Tongue (tissue), 2 donors: Measurements from ENCODE around the gene SPINK13. TPM values are rescaled to one million over a fixed set of nuclear protein-coding genes. Genes with fewer than 3 reads are reported as not detected.
"Not testable (repeated sequence)": the region's sequence is repeated elsewhere in the genome, so short reads cannot be mapped to it uniquely, and the experiment has no call there.

Source experiments
- DNase-seq: peaks from one replicate; pipeline ENCODE4 v3.0.0-alpha.2; 2015
- total RNA-seq: library from RNA; depleted of rRNA; stranded (reverse); fragments of >200 nt; gene quantifications from one replicate; pipeline ENCODE4 v1.2.3, GENCODE V29; 2014

Gene SPINK13, protein sequence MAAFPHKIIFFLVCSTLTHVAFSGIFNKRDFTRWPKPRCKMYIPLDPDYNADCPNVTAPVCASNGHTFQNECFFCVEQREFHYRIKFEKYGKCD
- total RNA-seq: not detected

DNA sequence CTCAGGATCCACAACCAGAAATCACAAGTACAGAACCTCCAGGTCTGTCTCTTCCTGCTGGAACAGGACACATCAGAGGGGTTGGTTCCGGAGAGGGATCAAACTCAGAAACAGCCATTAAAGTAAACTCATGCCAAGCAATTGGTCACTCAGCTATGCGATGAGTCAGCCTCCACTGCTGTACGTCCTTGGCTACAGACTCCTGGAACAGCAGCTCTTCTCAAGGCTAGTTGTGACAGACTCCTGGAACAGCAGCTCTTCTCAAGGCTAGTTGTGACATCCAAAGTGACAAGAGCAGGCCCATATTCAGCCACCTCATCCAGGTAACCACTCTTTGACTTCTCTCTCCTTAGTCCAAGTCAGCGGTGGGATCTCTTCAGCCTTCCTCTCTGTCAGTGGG, at the start of gene SPINK13:
Gene SPINK13 (plus strand): TSS at position 229 of the 400 bp plus-strand sequence. CDS start 1,279 bp downstream, outside the sequence.
- no peak for DNase-seq

DNA sequence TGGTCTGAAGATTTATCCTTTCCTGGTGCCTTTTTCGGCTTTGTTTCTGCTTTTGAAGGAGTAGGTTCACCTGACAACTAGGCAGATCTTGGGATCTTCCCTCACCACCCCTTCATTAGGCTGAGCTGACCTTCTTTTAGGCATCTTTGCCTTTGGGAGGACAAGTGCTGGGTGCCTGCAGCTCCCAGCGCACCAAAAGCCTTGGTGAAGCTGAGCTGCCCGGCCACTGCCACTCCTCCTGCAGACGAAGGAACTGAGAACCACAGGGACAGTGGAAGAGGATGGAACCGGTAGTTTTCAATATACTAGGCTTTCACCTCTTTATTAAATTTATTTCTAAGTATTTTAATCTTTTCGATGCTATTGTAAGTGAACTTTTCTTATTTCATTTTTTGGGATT, 47.1 kb upstream of the SPINK13 start:
- no peak for DNase-seq

DNA sequence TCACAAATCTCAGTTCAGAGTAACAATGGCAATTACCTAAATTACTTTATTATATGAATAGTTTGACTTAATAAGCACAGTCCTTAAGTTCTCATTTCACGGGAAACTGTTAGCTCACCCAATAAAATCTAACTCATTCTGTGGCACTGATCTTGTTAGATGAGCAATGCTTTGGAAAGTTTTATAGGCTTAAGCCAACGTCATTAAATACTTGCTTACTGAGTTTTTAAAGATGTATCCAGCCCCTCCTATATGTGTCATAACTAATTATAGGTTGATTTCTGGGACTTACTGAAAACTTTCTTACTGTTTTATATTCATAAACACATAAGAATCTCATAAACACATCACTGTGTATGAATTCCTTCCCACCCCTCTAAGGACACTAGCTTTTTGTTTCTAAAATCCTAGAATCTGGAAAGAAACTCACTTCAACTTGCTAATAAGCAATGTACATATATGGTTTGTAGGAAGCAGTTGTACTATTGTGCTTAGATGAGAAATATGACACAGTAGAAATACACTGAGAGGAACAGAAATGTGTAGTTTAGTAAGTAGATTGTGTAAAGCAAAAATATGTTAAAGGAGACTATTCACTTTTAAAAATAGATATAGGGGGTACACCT, 44.4 kb upstream of the SPINK13 start:
- no peak for DNase-seq

DNA sequence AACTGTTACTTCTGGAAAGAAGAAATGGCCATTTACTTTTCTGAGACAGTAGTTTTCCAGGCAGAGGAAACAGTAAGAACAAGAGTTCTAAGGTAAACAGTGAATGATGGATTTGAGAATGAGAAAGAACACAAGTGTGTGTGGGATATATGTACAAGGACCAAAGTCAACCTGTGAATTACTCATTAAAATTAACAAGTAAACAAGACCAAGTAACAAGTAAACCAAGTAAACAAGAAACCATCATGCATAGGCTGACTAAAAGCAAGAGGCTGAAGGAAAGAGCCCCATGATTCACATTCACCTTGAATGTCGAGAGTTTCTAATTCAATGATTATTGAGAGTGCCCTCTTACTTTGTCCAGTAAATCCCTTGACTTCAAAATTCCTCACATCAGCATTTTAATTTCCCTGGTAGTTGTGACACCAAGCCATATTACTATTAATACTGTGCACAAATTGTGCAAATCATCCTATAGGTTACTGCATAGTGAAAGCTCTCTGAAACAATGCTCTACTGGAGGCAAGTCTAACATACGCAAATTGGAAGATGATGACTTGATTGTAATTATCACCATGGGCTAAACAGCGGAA, 40.1 kb upstream of the SPINK13 start:
- DNase-seq: no peak

DNA sequence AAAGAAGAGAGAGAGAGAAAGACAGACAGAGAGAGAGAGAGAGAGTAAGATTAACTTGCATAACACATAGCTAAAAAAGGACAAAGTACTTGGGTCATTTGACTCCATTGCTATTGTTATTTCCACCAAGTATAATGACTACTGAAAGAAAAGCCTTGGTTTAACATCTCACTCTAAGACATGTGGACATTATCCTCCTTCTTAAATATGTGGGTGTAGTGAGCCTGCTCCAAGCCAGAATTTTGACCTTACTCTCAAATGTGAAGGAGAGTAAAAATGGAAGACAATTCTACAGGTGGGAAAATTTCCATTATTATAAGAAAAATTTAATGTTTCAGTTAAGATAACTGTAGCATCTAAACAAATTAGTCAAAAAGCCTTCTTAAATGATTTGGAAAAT, 38.8 kb upstream of the SPINK13 start:
- no peak for DNase-seq

DNA sequence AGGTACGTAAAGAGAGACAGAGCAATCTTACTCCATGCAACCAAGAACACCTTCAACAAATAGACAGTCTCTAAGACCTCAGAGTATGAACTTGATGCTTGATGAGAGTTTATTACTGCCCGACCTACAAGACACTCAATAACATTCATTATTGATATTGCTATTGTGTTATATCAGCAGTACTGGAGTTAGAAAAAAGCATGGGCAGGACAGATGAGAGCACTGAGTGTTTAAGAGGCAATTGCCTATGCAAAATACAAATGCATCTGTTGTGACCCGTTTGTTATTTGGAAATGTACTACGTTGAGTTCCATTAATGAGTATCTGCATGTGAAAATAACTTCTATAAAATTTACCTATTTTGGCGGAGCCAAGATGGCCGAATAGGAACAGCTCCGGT, 38.4 kb upstream of the SPINK13 start:
- DNase-seq: no peak

DNA sequence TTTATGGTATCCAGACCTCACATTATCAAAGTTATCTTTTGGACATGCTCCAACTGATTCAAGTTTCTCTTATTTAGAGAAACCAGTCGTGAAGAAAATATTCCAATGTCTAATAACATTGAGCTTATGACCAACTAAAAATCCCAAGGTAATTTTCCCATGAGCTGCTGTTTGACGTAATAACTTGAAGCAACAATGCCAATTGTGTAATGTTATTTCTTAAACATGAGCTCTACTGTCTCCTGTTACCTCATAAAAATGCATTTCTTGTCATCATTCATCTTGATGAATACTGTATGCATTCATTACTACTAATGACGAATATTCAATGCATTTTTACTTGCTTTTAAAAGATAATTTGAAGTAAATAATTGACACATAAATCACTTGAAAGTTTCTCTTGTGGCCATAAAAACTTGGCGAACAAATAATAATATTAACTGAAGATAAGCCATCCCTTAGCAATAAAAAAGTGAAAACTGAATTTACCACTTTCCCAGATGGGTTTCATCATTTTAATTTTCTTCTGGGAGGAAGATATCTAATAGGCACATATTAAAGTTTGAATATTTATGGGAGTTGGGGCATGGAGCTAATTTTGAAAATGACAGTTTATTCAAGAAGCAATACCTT, 30.7 kb upstream of the SPINK13 start:
- no peak for DNase-seq

DNA sequence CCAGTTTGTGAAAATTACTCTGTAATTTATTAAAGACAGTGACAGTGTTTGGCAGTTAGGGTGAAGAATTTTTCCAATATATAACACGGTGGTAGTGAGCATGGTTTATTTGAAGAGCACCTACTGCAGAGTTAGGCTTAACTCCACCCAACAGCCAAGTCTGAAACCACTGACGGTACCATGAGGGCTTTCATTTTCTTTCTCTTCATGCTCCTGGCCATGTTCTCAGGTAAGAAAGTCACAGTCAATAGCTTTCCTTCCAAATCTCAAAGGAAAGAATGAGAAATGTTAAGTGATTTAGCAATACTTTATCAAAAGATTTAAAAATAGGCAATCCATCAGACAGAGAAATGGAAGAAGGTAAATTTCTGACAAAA, 30.2 kb upstream of the SPINK13 start, which contains the start of gene MARCOL:
Gene MARCOL (plus strand): TSS at position 108 of the 377 bp plus-strand sequence. CDS start 73 bp downstream, at position 181.
- DNase-seq: no peak

DNA sequence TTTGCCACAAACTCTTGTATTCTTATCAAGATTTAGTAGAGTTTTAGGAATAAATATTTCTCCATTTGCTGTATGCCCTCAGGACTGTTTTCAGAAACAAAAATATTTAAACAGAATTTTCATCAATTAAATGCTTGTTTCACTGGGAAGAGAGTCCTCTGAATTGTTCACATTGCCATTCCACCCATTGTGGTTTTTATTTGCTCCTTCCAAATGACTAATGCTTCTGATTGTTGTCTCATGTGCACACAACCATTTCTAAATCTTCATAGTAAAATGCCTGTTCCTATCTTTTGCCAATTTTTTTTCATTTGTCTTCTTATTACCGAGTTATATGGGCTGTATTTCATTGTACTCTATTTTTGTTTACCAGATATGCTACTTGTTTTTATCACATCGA, 19.7 kb upstream of the SPINK13 start:
- DNase-seq: no peak

DNA sequence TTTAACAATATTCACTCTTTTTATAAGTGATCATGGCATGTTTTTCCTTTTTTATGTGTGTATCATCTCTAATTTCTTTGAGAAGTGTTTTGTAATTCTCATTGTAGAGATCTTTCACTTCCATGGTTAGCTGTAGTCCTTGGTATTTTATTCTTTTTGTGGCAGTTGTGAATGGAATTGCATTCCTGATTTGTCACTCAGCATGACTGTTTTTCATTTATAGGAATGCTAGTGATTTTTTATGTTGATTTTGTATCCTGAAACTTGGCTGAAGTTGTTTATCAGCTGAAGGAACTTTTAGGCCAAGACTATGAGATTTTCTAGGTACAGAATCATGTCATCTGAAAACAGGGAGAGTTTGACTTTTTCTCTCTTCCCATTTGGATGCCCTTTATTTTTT, 13.1 kb upstream of the SPINK13 start:
- no peak for DNase-seq

DNA sequence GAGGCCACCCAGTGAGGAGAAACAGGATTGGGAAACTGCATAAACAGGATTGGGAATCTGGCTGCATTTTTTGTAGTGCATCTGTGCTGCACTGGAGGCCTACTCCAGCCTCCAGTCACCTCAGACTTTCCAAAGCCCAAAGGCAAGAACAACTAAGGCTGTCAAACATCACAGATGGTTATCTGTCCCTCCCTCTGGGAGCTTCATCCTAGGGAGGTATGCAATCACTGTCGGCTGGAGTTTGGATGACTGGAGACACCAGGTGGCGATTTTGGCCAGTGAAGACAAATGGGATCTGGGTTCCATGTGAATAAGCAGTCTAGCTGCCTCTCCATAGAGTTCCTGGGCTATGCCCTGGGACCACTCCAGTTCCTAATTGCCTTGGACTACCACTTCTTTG, 9.3 kb upstream of the SPINK13 start:
- no peak for DNase-seq

DNA sequence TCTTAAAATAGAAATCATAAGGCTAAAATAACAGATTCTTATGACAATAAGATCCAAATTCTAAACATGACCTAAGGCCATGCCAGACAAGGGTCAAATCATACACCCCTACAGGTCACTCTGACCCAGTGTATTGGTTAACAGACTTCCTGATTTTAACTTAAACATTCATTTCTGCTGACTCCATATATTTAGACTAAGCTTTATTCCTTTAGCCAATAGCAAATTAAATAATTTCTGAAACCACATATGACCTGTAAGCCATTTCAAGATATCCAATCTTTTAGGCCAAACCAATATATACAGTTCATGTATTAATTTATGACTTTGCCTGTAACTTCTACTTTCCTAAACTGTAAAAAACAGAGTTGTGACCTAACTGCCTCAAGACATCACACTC, 7.4 kb upstream of the SPINK13 start:
- no peak for DNase-seq

DNA sequence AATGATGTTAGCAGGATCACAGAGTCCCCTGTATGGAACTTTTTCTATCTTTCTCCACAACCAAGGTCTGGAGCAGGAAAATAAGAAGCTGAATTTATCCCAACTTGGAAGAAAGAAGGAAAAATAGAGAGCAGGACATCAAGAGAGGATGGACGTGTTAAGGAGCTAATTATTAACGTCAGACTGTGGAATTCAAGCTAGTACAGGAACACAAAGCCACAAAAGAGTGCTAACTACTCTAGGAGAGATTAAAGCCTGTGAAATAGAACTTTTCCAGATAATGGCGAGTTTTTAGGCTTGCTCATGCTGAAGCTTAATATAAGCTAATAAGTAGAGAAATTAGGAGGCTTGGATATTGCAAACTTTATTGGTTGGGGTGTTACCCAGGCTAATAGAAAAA, 632 bp upstream of the SPINK13 start:
- no peak for DNase-seq

DNA sequence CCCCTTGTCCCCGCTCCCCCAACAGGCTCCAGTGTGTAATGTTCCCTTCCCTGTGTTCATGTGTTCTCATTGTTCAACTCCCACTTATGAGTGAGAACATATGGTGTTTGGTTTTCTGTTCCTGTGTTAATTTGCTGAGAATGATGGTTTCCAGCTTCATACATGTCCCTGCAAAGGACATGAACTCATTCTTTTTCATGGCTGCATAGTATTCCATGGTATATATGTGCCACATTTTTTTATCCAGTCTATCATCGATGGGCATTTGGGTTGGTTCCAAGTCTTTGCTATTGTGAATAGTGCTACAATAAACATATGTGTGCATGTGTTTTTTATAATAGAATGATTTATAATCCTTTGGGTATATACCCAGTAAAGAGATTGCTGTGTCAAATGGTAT, 6.5 kb downstream of the SPINK13 start:
- DNase-seq: not testable (repeated sequence)

DNA sequence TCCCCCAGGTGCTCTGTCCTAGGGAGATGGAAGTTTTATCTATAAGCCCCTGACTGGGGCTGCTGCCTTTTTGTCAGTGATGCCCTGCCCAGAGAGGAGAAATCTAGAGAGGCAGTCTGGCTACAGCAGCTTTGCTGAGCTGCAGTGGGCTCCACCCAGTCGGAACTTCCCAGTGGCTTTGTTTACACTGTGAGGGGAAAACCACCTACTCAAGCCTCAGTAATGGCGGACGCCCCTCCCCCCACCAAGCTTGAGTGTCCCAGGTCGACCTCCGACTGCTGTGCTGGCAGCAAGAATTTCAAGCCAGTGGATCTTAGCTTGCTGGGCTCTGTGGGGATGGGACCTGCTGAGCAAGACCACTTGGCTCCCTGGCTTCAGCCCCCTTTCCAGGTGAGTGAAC, 12.3 kb downstream of the SPINK13 start:
- DNase-seq: not testable (repeated sequence)

DNA sequence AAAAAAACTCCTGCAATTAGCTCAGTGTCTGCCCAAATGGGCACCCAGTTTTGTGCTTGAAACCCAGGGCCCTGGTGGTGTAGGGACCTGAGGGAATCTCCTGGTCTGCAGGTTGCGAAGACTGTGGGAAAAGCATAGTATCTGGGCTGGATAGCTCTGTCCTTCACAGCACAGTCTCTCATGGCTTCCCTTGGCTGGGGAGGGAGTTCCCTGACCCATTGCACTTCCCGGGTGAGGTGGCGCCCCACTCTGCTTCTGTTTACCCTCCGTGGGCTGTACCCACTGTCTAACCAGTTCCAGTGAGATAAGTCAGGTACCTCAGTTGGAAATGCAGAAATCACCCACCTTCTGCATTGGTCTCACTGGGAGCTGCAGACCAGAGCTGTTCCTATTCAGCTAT, 12.7 kb downstream of the SPINK13 start:
- DNase-seq: not testable (repeated sequence)

DNA sequence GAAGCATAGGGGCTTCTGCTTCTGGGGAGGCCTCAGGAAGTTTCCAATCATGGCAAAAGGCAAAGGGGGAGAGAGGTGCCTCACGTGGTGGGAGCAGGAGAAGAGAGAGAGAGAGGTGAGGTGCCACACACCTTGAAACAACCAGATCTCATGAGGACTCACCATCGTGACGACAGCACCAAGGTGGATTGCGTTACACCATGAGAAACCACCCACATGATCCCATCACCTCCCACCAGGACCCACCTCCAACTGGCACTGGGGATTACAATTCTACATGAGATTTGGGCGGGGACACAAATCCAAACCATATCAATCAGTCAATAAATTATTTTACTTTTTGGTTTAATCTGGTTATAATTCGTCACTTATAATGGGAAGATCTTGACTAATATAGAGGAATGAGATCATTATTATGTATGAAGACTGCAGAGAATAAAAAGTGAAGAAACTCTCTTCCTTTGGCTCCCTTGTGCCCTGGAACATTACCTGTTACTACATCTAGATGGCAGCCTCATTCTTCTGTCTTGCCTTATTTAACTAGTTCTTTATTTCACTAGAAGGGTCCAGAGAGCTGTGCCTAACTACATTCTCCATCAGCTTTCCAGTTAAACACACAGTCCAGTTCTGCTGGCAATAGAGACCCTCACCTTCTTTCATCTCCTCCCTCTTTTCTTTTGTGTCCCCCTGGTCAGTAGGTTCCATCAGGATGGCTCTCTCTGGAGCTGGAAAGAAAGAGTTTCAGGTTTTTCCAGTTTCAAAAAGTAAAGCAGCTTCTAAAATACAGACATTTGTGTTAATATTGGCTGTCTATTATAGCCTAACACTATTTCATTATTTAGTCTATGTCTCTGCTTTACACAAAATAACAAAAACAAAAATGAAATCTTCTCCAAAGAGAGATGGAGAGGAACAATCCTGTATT, 21.9 kb downstream of the SPINK13 start:
- peak; percentile 4 for DNase-seq

DNA sequence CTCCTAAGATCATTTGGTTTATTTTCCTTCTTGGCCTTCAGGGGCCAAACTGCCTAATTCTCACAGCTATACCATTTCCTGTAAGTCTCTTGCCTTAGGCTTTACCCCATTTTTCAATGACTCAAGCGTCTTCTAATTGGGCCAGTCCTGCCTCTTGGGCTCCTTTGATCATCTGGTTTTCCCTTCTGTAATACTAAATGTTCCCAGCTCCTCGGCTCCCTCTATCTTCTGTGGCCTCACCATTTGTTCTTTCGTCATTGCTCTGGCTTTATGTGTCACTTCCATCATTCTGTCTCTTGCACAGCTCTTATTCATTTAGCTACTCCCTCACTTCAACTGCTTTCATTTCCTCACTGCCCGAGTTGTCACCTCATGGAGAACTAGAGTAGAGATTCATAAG, 29.1 kb downstream of the SPINK13 start:
- DNase-seq: no peak

DNA sequence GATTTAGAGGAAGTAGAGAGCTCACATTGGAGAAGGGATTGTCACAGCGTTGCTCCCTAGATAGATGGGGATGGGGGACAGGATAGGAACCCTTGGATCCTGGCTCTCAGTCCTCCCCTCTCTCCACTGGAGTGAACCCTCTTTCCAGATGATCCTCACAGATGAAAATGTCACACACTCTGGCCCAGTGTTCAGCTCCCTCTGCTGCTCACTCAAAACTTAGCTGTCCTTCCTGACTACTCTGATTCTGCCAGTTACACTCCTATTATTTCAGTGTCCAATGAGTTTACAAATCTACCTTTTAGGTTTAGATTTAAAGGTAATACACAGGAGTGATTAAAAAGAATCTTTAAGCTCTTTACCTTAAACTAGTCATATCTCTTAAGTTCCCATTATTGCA, 37.9 kb downstream of the SPINK13 start:
- DNase-seq: no peak

DNA sequence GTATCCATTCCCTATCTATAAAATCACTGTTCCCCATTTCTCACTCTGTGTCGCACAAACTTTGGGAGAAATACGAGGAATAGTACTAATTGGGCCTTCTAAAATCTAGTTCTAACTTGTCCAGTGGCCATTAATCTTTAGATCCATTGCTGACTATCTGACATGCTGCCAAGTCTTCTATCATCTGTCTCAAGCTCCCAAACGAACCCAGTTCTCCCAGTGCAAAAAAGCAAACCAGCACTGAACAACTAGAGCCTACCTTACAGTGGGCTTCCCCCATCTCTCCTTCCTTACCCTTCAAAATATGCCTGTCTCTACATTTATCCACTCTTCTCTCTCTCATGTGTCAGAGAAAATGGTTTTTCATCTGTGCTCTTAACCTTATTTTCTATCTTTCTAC, 40.4 kb downstream of the SPINK13 start:
- DNase-seq: no peak

DNA sequence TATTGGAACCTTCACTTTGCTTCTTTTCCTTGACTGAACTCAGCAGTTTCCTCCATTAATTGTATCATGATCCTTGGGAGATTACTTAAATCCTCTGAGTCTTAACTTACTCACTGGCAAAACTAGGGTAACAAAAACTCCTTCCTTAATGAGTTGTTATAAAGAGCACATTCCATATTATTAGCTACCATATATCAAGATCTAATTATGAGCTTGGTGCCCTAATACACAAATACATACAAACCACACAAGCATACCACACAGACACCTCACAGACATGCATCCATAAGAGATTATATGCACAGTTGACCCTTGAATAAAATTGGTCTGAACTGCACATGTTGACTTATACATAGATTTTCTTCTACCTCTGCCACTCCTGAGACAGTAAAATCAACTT, 41.2 kb downstream of the SPINK13 start:
- no peak for DNase-seq

DNA sequence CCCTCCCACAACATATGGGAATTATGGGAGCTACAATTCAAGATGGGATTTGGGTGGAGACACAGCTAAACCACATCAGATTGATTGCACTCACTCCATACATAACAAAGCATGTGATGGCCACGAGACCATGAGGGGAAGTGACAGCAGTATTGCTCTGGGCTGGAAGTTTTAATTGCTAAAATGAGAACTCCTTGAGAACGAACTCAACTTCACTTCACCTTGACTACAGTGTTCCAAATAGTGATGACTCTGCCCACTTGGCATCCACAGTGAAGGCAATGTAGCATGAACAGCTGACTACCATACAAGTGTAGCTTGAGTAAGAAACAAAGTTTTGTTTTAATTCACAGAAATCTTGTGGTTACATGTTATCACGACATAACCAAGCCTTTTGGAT, 42.9 kb downstream of the SPINK13 start:
- DNase-seq: no peak

DNA sequence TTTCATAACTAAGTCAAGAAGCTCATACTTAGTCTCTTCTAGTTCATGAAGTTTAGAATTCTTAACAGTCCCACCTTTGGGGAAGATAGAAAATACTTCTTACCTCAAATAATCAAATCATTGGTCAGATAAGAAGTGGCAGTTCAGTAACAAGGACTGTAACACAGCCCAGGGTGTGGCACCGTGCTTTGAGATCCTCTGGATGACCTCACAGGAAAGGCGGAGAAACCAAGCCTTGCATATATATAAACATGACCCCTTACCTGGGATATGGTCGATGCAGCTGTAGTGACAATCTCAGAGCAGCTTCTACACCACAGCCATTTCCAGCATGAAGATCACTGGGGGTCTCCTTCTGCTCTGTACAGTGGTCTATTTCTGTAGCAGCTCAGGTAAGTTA, 43.6 kb downstream of the SPINK13 start, which contains the start of gene SPINK7:
Gene SPINK7 (plus strand): TSS at position 271 of the 400 bp plus-strand sequence. CDS start 61 bp downstream, at position 332.
- no peak for DNase-seq
